ENCODE results near the gene KL.

The KL gene

DNA sequence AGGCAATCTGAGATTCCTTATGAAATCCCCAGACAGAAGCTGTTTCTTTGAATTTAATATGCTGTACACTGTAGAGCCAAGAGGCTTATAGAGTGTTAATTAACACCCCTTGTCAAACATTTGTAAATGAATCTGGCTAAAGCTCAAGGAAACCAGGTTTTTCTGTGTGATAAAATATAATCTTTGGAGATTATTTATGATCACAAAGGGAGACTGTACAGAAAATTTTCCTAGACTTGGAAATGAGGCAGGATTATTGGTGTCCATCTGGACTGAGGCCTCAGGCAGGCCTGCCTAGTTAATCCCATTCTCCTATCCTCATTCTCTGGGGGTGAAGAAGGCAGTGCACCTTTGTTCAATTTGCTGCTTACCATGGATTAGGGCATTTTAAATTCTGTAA, 17.8 kb downstream of the KL start:
- TF ChIP-seq GABPA (IDR thresholded peaks at IDR 0.05; ENCODE audit: low read depth) (no peak), POLR2AphosphoS5 (IDR thresholded peaks at IDR 0.05; ENCODE audit: low read depth) (no peak), SPI1 (IDR thresholded peaks at IDR 0.05; ENCODE audit: borderline replicate concordance, low read depth) (no peak)
- TF ChIP-seq, protein P1, sequence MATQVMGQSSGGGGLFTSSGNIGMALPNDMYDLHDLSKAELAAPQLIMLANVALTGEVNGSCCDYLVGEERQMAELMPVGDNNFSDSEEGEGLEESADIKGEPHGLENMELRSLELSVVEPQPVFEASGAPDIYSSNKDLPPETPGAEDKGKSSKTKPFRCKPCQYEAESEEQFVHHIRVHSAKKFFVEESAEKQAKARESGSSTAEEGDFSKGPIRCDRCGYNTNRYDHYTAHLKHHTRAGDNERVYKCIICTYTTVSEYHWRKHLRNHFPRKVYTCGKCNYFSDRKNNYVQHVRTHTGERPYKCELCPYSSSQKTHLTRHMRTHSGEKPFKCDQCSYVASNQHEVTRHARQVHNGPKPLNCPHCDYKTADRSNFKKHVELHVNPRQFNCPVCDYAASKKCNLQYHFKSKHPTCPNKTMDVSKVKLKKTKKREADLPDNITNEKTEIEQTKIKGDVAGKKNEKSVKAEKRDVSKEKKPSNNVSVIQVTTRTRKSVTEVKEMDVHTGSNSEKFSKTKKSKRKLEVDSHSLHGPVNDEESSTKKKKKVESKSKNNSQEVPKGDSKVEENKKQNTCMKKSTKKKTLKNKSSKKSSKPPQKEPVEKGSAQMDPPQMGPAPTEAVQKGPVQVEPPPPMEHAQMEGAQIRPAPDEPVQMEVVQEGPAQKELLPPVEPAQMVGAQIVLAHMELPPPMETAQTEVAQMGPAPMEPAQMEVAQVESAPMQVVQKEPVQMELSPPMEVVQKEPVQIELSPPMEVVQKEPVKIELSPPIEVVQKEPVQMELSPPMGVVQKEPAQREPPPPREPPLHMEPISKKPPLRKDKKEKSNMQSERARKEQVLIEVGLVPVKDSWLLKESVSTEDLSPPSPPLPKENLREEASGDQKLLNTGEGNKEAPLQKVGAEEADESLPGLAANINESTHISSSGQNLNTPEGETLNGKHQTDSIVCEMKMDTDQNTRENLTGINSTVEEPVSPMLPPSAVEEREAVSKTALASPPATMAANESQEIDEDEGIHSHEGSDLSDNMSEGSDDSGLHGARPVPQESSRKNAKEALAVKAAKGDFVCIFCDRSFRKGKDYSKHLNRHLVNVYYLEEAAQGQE (IDR thresholded peaks at IDR 0.05; ENCODE audit: insufficient replicate concordance, low read depth): no peak
- TF ChIP-seq, protein P2, sequence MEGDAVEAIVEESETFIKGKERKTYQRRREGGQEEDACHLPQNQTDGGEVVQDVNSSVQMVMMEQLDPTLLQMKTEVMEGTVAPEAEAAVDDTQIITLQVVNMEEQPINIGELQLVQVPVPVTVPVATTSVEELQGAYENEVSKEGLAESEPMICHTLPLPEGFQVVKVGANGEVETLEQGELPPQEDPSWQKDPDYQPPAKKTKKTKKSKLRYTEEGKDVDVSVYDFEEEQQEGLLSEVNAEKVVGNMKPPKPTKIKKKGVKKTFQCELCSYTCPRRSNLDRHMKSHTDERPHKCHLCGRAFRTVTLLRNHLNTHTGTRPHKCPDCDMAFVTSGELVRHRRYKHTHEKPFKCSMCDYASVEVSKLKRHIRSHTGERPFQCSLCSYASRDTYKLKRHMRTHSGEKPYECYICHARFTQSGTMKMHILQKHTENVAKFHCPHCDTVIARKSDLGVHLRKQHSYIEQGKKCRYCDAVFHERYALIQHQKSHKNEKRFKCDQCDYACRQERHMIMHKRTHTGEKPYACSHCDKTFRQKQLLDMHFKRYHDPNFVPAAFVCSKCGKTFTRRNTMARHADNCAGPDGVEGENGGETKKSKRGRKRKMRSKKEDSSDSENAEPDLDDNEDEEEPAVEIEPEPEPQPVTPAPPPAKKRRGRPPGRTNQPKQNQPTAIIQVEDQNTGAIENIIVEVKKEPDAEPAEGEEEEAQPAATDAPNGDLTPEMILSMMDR (IDR thresholded peaks at IDR 0.05; ENCODE audit: insufficient read depth, low read length): no peak
- Histone ChIP-seq H3K4me3 (replicated peaks; ENCODE audit: insufficient read depth, low read length) (no peak overlapping the region), H3K27ac (replicated peaks) (peak overlapping the region; percentile 75), H3K27me3 (ENCODE audit: insufficient read depth, poor library complexity, severe bottlenecking) (no peaks in the 10 kb centered on the region)
- DNase-seq (ENCODE audit: low read depth in 1 of 2, low spot score in 1 of 2): no peak

DNA sequence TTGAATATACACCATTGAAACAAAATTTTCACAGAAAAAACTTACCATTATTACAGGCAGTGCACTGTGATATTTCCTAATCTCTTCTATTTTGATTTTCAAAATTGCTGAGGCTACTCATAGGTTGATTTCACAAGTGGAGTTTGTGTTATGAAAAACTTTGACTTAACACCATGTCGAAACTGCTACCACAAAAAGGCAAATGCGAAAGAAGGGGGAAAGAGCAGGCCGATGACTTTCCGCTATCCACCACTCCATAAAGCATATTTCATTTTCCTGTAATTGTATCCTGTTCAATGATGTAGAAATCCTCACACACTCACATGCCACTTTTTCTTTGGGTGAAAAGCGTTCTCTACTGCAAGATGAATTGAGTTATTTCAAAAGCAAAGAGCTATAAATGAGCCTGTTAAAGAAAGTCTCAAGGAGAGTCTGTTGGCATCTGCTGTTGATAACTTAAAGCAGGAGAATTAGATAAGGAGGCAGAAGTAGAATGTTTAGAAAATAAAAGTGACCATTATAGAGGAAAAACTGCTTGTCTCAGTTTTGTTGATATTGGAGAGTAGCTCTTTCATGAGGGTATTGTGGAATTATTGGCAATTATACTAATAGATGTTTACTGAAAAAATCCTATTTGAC, 18.8 kb downstream of the KL start:
- Histone ChIP-seq H3K27me3 (ENCODE audit: insufficient read depth, poor library complexity, severe bottlenecking) (no peaks in the 10 kb centered on the region), H3K4me3 (replicated peaks; ENCODE audit: insufficient read depth, low read length) (no peak overlapping the region), H3K27ac (replicated peaks) (peak overlapping the region; percentile 36)
- DNase-seq (ENCODE audit: low read depth in 1 of 2, low spot score in 1 of 2): peak; percentile 59 to 75
- TF ChIP-seq POLR2AphosphoS5 (IDR thresholded peaks at IDR 0.05; ENCODE audit: low read depth) (no peak), GABPA (IDR thresholded peaks at IDR 0.05; ENCODE audit: low read depth) (no peak), SPI1 (IDR thresholded peaks at IDR 0.05; ENCODE audit: borderline replicate concordance, low read depth) (no peak)
- TF ChIP-seq, protein P2 (IDR thresholded peaks at IDR 0.05; ENCODE audit: insufficient read depth, low read length): no peak
- TF ChIP-seq, protein P1 (IDR thresholded peaks at IDR 0.05; ENCODE audit: insufficient replicate concordance, low read depth): no peak

DNA sequence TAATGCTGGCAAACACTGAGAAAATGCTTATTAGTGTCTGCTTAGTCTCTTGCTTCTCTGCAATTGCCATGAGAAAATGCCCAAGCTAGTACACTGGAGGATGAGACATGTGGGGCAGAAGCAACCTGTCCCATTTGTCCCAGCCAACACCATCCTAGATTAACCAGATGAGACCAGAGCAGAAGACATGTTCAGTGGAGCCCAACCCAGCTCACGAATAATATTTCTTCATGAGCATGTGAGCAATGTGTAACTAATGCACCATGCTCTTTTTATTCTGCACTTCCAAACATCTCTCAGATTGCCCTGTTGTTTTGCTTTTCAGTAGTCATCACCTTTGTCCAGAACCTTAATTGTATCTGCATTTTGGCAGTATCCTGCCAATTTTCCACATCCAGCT, 21.4 kb downstream of the KL start:
- H3K27ac ChIP-seq (replicated peaks): no peak overlapping the region
- TF ChIP-seq POLR2AphosphoS5 (IDR thresholded peaks at IDR 0.05; ENCODE audit: low read depth): no peak
- TF ChIP-seq GABPA (IDR thresholded peaks at IDR 0.05; ENCODE audit: low read depth): no peak
- TF ChIP-seq, protein P2 (IDR thresholded peaks at IDR 0.05; ENCODE audit: insufficient read depth, low read length): no peak
- TF ChIP-seq, protein P1 (IDR thresholded peaks at IDR 0.05; ENCODE audit: insufficient replicate concordance, low read depth): no peak
- TF ChIP-seq SPI1 (IDR thresholded peaks at IDR 0.05; ENCODE audit: borderline replicate concordance, low read depth): no peak
- H3K4me3 ChIP-seq (replicated peaks; ENCODE audit: insufficient read depth, low read length): no peak overlapping the region
- no peak for DNase-seq (ENCODE audit: low read depth in 1 of 2, low spot score in 1 of 2)
- H3K27me3 ChIP-seq (ENCODE audit: insufficient read depth, poor library complexity, severe bottlenecking): no peaks in the 10 kb centered on the region

Data from HL-60 (cell line).